SW480 (cell line): ENCODE results near the gene TES.
A peak's percentile ranks its signal among the peaks of the same experiment; 100 is the strongest.

Experiments
- DNase-seq: peaks from one replicate; pipeline ENCODE4 v3.0.0-alpha.2; 2016; ENCODE audit warnings: low spot score

The TES gene

GRCh38 chr7:116194115-116194514, 16.2 kb upstream of the TES start:
- DNase-seq: no peak

GRCh38 chr7:116195451-116195850, 14.9 kb upstream of the TES start:
- DNase-seq: no peak

GRCh38 chr7:116196947-116197346, 13.4 kb upstream of the TES start:
- no peak for DNase-seq

GRCh38 chr7:116197360-116197759, 13.0 kb upstream of the TES start:
- DNase-seq: no peak

GRCh38 chr7:116198748-116199410, 11.5 kb upstream of the TES start:
- no peak for DNase-seq

GRCh38 chr7:116200963-116201362, 9.4 kb upstream of the TES start:
- DNase-seq: no peak

- peak; percentile 80 for DNase-seq
These were observed 4.2 kb upstream of the TES start for GRCh38 chr7:116206141-116206540.

- DNase-seq: no peak
These were observed 1.4 kb upstream of the TES start for GRCh38 chr7:116208919-116209318.

- no peak for DNase-seq
These were observed 723 bp upstream of the TES start for GRCh38 chr7:116209561-116210070.

GRCh38 chr7:116211006-116211912, 920 bp downstream of the TES start:
- DNase-seq: peak; percentile 99

GRCh38 chr7:116211913-116212596, 1.7 kb downstream of the TES start:
- peak; percentile 67 for DNase-seq

- no peak for DNase-seq
These were observed 2.5 kb downstream of the TES start for GRCh38 chr7:116212869-116213268.

GRCh38 chr7:116213361-116214130, 3.2 kb downstream of the TES start:
- DNase-seq: no peak

- no peak for DNase-seq
These were observed 4.6 kb downstream of the TES start for GRCh38 chr7:116214921-116215320.

GRCh38 chr7:116215551-116215950, 5.2 kb downstream of the TES start:
- DNase-seq: no peak

- DNase-seq: no peak
These were observed 6.7 kb downstream of the TES start for GRCh38 chr7:116216956-116217571.

GRCh38 chr7:116218051-116218645, 7.8 kb downstream of the TES start:
- peak; percentile 88 for DNase-seq

GRCh38 chr7:116218747-116219146, 8.4 kb downstream of the TES start:
- no peak for DNase-seq

GRCh38 chr7:116219288-116219687, 8.9 kb downstream of the TES start:
- DNase-seq: no peak

GRCh38 chr7:116219834-116220233, 9.5 kb downstream of the TES start:
- no peak for DNase-seq

GRCh38 chr7:116222501-116222900, 12.2 kb downstream of the TES start:
- DNase-seq: no peak
